GM12874 (cell line): Measurements from ENCODE around the gene SUCLG2.

Experiments
- CTCF ChIP-seq: IDR thresholded peaks from 2 replicates; pipeline ENCODE4 v1.5.1; 2011; ENCODE audit warnings: low read depth, mild to moderate bottlenecking, control low read depth, low read length, moderate library complexity; ENCODE audit not compliant: insufficient read depth

Gene SUCLG2

GRCh38 chr3:67561667-67562394 is 92.6 kb downstream of the SUCLG2 start:
- TF ChIP-seq CTCF, result no peak

GRCh38 chr3:67561266-67561665 is 93.1 kb downstream of the SUCLG2 start:
- no peak for TF ChIP-seq CTCF

- TF ChIP-seq CTCF, result no peak
These were observed 95.3 kb downstream of the SUCLG2 start for GRCh38 chr3:67559029-67559605.

- no peak for TF ChIP-seq CTCF
These were observed 96.0 kb downstream of the SUCLG2 start for GRCh38 chr3:67558426-67558825.

GRCh38 chr3:67557848-67558355 is 96.5 kb downstream of the SUCLG2 start:
- TF ChIP-seq CTCF, result no peak

GRCh38 chr3:67551361-67552016 is 102.9 kb downstream of the SUCLG2 start:
- TF ChIP-seq CTCF, result no peak

- TF ChIP-seq CTCF, result no peak
These were observed 103.9 kb downstream of the SUCLG2 start for GRCh38 chr3:67550541-67550940.
